WERI-Rb-1 (cell line): ENCODE results near the gene GRXCR1.

ENCODE experiments used
- DNase-seq: peaks from one replicate; pipeline ENCODE4 v3.0.0-alpha.2; 2020
- H3K27ac ChIP-seq: fragments of 250-450 bp; sonication (Bioruptor Pico); 2 replicates; pipeline ENCODE4 v1.5.1; 2020; ENCODE audit warnings: mild to moderate bottlenecking, moderate library complexity
- H3K27me3 ChIP-seq: fragments of 250-450 bp; sonication (Bioruptor Pico); 2 replicates; pipeline ENCODE4 v1.5.1; 2021; ENCODE audit warnings: mild to moderate bottlenecking, low read depth, moderate library complexity; ENCODE audit not compliant: insufficient read depth, severe bottlenecking
- H3K36me3 ChIP-seq: fragments of 250-450 bp; sonication (Bioruptor Pico); 2 replicates; pipeline ENCODE4 v1.5.1; 2020; ENCODE audit warnings: mild to moderate bottlenecking, moderate library complexity
- H3K4me3 ChIP-seq: 2 replicates; pipeline ENCODE4 v1.5.1; 2011; ENCODE audit warnings: low read depth, mild to moderate bottlenecking, control low read depth, low read length
- H3K9me3 ChIP-seq: fragments of 250-450 bp; sonication (Bioruptor Pico); 2 replicates; pipeline ENCODE4 v1.5.1; 2021; ENCODE audit warnings: mild to moderate bottlenecking, moderate library complexity; ENCODE audit not compliant: severe bottlenecking
- CTCF ChIP-seq: IDR thresholded peaks from 2 replicates; pipeline ENCODE4 v1.5.1; 2011; ENCODE audit warnings: low read depth, mild to moderate bottlenecking, control low read depth, inconsistent platforms, low read length

Gene GRXCR1

GRCh38 chr4:42865572-42866189 is 26.8 kb upstream of the GRXCR1 start:
- TF ChIP-seq CTCF: peak; percentile 54
- Histone ChIP-seq H3K9me3 (no peaks in the 10 kb centered on the region), H3K4me3 (no peak overlapping the region), H3K36me3 (no peaks in the 10 kb centered on the region), H3K27me3 (no peaks in the 10 kb centered on the region), H3K27ac (no peak overlapping the region)
- DNase-seq: peak; percentile 55

- no peak for TF ChIP-seq CTCF
- H3K9me3 ChIP-seq: no peaks in the 10 kb centered on the region
- no peak overlapping the region for H3K27ac ChIP-seq
- no peaks in the 10 kb centered on the region for H3K27me3 ChIP-seq
- no peak for DNase-seq
- H3K4me3 ChIP-seq: no peak overlapping the region
- H3K36me3 ChIP-seq: no peaks in the 10 kb centered on the region
These were observed 21.3 kb upstream of the GRXCR1 start for GRCh38 chr4:42871261-42871660.

- DNase-seq: no peak
- TF ChIP-seq CTCF: no peak
- Histone ChIP-seq H3K27me3 (no peaks in the 10 kb centered on the region), H3K36me3 (no peaks in the 10 kb centered on the region), H3K9me3 (no peaks in the 10 kb centered on the region), H3K4me3 (no peak overlapping the region), H3K27ac (no peak overlapping the region)
These were observed 20.7 kb upstream of the GRXCR1 start for GRCh38 chr4:42871671-42872290.

- no peak for TF ChIP-seq CTCF
- no peak overlapping the region for H3K27ac ChIP-seq
- no peaks in the 10 kb centered on the region for H3K36me3 ChIP-seq
- no peak for DNase-seq
- no peaks in the 10 kb centered on the region for H3K9me3 ChIP-seq
- no peaks in the 10 kb centered on the region for H3K27me3 ChIP-seq
- H3K4me3 ChIP-seq: no peak overlapping the region
These were observed 13.7 kb upstream of the GRXCR1 start for GRCh38 chr4:42878863-42879262.

GRCh38 chr4:42881253-42881652 is 11.3 kb upstream of the GRXCR1 start:
- Histone ChIP-seq H3K9me3 (no peaks in the 10 kb centered on the region), H3K4me3 (no peak overlapping the region), H3K36me3 (no peaks in the 10 kb centered on the region), H3K27me3 (no peaks in the 10 kb centered on the region), H3K27ac (no peak overlapping the region)
- TF ChIP-seq CTCF: no peak
- no peak for DNase-seq

GRCh38 chr4:42891644-42892043 is 869 bp upstream of the GRXCR1 start:
- H3K9me3 ChIP-seq: no peaks in the 10 kb centered on the region
- no peak for DNase-seq
- no peak overlapping the region for H3K4me3 ChIP-seq

More at GRCh38 chr4:42891644-42892043, 869 bp upstream of the GRXCR1 start:
- Histone ChIP-seq H3K36me3 (no peaks in the 10 kb centered on the region), H3K27ac (no peak overlapping the region), H3K27me3 (no peaks in the 10 kb centered on the region)
- TF ChIP-seq CTCF: no peak
